Right ventricle myocardium superior (tissue), 1 donor: ENCODE data around the gene MYO7A. TPM values are rescaled to one million over a fixed set of nuclear protein-coding genes. Genes with fewer than 3 reads are reported as not detected.

ENCODE experiments used
- ATAC-seq: fragments of 200-7000 bp; cut with Tn5 transposase; one replicate; pipeline ENCODE4 v1.9.1; 2020; ENCODE audit warnings: mild to moderate bottlenecking; ENCODE audit not compliant: poor library complexity
- DNase-seq: peaks from one replicate; pipeline ENCODE4 v3.0.0-alpha.2; 2020
- intact Hi-C: fragments of 100-400 bp; cut with DNase I; formaldehyde crosslinking; loops from one replicate; pipeline ENCODE4 v1.11.2; 2022
- total RNA-seq: library from RNA; stranded (reverse); fragmentation: NEBNext Ultra II Directional; extraction: Animal tissue kit (Norgen Biotek cat#: 25700); gene quantifications from one replicate; pipeline ENCODE4 v1.2.1, GENCODE V29; 2021
- donor health status: DM: no; HTN: yes; CAD: no; lungs with severe emphysema.

MYO7A gene
- total RNA-seq, 1 donor from 2014 or later = 4.4 TPM

DNA sequence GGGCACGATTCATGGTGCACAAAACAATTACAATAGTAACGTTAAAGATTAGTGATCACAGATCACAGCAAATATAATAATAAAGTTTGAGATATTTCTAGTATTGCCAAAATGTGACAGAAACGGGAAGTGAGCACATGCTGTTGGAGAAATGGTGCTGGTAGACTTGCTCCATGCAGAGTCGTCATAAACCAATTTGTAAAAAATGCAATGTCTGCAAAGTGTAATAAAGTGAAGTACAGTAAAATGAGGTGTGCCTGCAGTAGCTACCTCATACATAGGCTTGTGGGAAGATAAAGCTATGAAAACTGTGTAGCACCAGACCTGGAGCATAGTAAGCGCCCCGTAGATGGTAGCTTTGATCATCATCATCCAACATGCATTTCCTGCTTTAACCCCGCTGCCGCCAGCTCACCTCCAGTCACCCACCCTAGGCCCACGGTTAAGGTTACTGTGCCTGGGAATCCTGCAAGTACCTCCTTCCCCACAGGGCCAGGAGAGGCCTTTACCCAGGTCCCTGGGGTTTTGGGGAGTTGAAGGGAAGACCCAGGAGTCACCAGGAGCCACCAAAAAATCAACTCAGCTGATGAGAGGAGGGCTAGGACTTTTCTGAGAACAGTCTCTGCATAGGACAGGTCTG, 59.2 kb downstream of the MYO7A start:
- DNase-seq = peak; percentile 20
- intact Hi-C loops = no loop called here
- no peak for ATAC-seq

DNA sequence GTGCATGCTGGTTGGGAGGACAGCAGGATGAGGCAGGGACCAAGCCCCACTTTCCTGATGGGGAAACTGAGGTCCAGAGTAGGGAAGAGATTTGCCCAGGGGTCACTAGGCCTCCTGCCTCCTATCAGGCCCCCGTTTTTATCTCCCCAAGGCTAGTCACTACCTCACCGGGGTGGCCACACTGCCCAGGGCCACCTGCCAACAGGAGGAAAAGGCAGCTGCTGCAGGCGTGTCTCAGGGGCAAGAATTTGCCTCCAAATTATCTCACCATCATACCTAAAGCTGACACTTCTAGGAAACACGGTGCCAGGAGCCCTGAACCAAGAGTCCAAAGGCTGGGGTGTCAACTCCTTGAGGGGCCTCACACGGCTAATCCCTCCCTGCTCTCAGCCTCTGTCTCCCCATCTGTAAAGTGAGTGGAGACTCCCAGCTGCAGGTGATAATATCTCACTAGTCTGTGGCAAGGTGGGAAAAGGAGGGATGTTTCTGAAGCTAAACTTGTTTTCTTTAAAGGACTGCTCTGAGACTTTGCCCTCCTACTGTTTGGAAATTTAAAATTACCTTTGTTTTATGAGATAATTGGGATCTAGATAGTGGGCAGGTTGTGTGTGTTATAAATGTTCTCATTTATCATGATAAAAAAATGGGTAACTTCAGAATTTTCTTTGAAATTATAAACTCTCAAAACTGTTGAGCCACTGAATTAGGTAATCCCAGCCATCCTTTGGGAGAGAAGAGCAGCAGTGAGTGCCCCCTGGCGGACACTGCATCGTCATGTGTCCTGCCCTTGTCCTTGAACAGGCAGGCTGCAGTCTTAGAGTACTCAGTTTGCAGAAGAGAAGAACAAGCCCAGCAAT, 60.0 kb downstream of the MYO7A start:
- intact Hi-C loops = loop anchor here (2.0 kb wide), 1 partner anchor 61 kb away; no protein-coding TSS in a partner anchor
- peak; percentile 94 for ATAC-seq
- peak; percentile 92 for DNase-seq

DNA sequence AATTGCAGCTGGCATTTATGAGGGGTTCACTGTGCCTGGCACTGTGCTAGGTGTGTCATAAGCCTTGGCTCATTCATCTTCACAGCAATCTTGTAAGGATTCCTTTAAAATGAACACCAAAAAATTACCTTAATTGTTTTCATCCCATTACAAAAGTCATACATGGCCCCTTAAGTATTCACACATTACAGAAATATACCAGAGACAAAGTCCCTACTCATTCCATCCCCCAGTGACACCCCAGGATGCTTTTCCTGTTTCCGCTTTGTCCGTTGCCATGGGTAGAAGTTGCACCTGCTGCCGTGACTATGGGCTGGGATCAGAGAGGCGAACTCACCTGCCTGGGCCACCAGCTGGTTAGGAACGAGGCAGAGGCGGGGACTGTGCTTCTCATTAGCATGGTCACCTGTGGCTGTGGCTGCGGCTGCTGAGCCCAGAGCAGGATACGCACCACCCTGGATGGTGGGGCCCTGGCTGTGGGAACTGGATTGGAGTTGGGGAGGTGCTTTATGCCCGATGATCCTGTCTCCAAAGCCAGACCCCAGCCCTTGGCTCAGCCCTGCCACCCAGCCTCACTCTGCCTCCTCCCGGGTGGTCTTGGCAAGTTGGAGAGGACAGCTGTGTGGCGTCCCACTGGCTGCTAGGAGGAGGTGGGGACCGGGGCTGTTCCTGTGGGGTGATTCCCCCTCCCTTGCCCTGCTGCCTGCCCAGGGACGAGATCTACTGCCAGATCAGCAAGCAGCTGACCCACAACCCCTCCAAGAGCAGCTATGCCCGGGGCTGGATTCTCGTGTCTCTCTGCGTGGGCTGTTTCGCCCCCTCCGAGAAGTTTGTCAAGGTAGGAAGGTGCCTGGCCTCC, 60.8 kb downstream of the MYO7A start:
- DNase-seq (peak; percentile 37), ATAC-seq (peak; percentile 7)
- intact Hi-C loops = loop anchor here (2.0 kb wide), 1 partner anchor 62 kb away; no protein-coding TSS in a partner anchor

DNA sequence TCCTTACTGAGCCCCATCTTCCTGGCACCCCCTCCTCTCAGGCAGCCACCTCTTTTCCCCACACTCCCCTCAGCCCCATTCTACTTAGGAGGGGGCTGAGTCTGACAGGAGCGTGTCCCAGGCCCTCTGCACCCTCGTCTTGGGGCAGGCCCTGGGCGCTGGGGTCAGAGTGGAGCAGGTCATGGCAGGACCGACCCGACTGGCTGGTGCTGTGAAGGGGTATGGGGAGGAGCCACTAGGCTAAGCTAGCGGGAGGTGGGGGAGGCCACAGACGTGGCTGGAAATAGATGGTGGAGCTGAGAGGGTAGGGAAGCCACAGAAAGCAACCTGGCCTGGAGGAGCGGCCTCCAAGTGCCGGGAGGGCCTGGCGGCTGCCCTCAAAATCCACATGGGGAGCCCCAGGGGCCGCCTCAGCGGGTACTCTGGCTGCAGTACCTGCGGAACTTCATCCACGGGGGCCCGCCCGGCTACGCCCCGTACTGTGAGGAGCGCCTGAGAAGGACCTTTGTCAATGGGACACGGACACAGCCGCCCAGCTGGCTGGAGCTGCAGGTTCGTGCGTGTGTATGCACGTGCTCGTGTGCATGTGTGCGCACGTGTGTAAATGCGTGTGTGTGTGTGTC, 61.7 kb downstream of the MYO7A start:
- intact Hi-C loops = loop anchor here (2.0 to 5.0 kb wide), 2 partner anchors 63 to 358 kb away; no protein-coding TSS in a partner anchor
- ATAC-seq (no peak), DNase-seq (peak; percentile 31)

DNA sequence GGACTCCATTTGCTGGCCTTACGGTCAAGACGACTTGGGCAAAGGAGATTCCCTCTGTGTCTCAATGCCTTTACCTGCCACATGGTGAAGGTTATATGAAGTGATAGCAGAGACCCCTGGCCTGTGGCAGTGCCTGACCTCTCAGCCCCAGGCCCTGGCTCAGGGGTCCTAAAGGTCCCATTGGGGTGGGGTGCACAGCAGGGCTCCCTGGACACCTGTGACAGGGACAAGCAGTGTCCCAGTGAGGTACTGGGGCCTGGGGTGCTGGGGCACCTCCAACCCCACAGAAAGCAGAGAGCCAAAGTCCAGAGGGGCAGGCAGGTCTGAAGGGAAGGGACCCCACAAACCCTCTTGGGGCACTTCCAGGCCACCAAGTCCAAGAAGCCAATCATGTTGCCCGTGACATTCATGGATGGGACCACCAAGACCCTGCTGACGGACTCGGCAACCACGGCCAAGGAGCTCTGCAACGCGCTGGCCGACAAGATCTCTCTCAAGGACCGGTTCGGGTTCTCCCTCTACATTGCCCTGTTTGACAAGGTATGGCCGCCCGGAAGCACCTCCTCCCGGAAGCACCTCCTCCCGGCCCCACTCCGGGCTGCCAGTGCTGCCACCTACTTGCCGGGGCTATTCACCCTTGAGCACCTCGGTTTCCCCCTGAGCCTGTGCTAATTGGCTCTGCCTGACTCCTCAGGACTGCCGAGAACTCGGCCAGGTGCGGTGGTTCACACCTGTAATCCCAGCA, 62.5 kb downstream of the MYO7A start:
- intact Hi-C loops = loop anchor here (5.0 kb wide), 1 partner anchor 357 kb away; no protein-coding TSS in a partner anchor
- DNase-seq = peak; percentile 24
- ATAC-seq = no peak

DNA sequence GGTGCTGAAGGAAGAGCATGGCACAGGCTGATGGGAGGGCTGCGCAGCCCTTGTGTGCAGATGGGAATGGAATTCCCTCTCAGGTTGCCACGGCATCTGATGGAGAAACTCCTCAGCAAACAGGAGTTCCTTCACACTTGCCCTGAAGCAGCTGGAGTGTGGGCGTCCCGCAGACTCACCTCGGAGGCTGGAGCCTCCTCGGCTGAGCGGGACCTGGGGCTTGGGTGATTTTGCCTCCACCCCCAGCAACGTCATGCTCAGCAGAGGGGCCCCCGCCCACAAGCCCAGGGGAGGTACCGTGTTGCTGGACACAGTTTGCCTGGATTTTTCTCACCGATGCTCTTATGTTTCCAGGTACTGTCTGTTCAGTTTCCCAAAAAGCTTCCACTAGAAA, 63.4 kb downstream of the MYO7A start:
- intact Hi-C loops = loop anchor here (5.0 kb wide), 1 partner anchor 356 kb away; no protein-coding TSS in a partner anchor
- DNase-seq (peak; percentile 28), ATAC-seq (no peak)

DNA sequence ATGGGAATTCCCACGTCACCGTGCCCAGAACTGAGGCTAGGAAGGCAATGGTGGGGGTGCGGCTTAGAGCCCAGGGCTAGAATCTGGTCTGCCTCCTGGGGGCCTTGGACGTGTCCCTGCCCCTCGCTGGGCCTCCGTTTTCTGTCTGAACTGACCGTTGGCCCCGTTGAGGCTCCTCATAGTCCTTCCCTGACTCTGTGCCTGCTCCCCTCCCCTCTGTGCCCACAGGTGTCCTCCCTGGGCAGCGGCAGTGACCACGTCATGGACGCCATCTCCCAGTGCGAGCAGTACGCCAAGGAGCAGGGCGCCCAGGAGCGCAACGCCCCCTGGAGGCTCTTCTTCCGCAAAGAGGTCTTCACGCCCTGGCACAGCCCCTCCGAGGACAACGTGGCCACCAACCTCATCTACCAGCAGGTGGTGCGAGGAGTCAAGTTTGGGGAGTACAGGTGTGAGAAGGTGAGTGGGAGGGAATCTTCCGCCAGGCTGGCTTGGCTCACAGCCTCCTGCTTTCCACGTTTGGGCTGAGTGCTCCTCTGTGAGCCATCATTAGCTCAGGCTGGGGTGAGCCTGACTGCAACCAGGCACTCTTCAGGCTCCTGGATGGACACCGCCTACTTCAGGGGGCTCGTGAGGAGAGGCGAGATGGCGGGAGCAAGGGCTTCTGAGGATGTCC, 63.9 kb downstream of the MYO7A start:
- DNase-seq = peak; percentile 49
- intact Hi-C loops = loop anchor here (5.0 kb wide), 1 partner anchor 355 kb away; no protein-coding TSS in a partner anchor
- peak; percentile 17 for ATAC-seq

DNA sequence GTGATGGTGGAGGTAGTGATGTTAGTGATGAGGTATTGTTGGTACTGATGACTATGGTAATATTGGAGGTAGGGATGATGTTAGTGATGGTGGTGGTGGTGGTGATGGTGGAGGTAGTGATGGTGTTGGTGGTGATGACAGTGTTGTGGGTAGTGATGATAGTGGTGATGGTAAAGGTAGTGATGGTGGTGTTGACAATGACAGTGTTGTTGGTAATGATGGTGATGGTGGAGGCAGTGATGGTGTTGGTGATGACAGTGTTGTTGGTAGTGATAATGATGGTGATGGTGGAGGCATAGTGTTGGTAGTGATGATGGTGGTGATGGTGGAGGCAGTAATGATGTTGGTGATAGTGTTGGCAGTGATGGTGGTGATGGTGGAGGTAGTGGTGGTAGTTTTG, 65.1 kb downstream of the MYO7A start:
- intact Hi-C loops = loop anchor here (5.0 kb wide), 1 partner anchor 354 kb away; no protein-coding TSS in a partner anchor
- DNase-seq = no peak
- ATAC-seq = no peak

DNA sequence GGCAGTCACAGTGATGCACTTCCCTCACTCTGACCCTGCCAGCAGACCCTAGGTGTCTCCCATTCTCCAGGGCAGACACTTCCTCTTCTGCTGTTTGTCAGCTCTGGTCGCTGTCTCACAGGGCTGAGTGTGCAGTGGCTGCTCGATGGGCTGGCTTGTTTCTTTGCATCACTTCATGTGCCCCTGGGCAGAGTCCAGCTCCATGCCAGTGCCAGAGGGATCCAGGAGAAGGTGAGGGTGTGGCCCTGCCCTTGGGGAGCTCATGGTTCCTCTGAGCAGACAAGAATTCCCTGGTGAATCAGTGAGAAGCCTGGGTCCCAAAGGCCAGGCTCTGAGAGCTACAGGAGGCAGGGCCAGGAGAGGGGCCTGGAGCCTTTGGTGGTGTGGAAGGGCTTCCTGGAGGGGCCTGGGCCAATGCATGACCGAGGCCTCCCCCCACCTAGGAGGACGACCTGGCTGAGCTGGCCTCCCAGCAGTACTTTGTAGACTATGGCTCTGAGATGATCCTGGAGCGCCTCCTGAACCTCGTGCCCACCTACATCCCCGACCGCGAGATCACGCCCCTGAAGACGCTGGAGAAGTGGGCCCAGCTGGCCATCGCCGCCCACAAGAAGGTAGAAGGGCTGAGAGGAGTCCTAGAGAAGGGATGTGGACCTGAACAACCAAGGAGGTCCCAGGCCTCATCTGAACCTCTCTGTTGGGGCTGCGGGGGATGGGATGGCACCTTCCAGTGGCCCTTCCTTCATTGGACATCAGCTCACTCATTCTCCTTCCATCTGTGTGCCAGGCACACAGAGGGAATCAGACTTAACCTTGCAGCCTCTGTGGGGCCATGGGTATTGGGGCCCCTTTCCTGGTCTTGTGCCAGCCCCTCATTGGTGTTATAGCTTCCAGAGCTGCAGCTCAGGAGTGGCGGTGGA, 66.1 kb downstream of the MYO7A start:
- intact Hi-C loops = loop anchor here (5.0 kb wide), 1 partner anchor 353 kb away; no protein-coding TSS in a partner anchor
- DNase-seq (peak; percentile 27), ATAC-seq (no peak)

DNA sequence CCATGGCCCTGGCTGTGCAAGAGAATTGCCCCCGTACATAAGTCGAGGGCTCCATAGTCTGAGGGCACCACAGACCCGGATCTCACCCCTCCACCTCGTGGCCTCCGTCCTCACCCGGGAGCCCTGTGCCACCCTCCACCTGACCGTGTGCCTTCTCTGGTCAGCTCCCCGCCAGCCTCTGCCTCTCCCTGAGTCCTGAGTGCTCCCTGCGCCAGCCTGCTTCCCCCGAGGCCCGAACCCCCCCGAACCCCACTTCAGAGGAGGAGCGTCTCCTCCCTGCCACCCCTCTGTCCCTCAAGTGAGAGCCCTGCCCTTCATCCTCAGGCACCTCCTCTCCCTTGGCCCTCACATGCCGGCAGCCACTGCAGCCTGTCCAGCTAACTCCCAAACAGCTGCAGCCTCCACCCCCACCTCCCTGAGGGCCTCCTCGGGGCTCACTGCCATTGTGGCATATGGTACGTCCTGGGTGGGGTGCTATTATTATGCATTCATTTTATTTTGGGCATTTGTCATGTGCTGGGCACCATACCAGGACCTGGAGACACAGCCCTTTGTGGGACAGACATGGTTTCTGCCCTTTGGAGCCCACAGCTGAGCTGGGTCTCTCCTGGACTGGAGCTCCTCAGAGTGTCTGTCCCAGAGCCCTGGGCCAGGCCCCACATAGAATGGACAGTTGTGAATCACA, 67.2 kb downstream of the MYO7A start:
- DNase-seq = peak; percentile 39
- ATAC-seq = peak; percentile 50
- intact Hi-C loops = no loop called here

DNA sequence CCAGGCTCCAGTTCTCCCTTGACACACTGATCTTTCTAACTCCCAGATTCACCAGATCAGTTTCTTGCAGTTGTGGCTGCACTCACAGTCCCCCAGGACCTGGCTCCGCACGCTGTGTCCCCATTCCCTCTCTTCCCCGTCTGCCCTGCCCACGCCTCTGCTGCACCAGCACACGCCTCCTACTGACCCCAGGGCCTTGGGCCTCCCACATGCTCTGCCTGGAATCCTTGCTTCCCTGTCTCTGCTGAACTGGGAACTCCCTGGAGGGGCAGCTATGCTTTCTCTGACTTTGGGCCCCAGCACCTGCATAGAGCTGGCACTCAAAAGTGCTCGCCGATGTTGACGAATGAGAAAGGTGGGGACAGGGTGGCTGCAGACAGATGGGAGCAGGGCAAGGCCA, 68.9 kb downstream of the MYO7A start:
- intact Hi-C loops = no loop called here
- DNase-seq = peak; percentile 23

DNA sequence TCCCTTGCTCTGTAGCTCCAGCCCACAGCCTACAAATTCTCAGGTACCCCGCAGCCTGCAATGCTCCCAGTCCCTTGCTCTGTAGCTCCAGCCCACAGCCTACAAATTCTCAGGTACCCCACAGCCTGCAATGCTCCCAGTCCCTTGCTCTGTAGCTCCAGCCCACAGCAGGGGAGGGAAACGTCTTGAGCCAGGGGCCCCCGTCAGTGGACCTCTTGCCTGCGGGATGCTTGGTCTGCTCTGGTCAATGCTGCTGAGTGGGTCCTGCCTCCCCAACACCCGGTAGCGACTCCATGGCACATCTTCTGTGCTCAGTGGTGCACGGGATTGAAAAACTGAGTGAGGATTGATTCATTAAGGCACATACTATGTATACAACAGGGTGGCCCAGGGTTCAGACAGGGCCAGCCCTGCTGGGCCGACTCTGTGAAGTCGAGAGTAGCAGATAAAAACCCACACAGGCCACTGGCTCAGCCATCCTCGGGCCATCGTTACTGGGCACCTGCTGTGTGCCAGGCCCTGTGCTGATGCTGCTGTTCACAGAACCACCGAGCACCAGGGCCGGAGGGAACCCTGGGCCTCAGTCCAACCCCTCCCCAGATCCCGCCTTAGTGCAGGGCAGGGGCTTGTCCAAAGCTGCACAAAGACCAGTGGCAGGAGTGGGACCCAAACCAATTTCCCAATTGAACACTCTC, 69.7 kb downstream of the MYO7A start:
- intact Hi-C loops = no loop called here
- DNase-seq = peak; percentile 22
- no peak for ATAC-seq

More for the DNA sequence above, 68.9 kb downstream of the MYO7A start:
- ATAC-seq = no peak

DNA sequence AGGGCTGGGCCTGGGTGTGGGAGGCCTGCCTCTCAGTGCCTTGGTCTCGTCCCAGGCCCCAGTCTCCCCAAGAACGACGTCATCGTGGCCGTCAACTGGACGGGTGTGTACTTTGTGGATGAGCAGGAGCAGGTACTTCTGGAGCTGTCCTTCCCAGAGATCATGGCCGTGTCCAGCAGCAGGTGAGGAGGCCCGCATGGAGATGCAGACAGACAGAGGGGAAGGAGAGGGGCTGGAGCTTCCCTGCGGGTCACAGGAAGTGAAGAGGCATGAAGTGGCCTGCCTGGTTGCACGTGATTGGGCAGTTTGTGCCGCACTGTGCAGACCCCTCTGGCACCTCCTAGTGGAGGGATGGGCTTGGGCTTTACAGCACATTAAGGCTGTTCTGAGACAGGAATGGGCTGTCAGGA, 70.4 kb downstream of the MYO7A start:
- intact Hi-C loops = no loop called here
- ATAC-seq = no peak
- peak; percentile 27 for DNase-seq

DNA sequence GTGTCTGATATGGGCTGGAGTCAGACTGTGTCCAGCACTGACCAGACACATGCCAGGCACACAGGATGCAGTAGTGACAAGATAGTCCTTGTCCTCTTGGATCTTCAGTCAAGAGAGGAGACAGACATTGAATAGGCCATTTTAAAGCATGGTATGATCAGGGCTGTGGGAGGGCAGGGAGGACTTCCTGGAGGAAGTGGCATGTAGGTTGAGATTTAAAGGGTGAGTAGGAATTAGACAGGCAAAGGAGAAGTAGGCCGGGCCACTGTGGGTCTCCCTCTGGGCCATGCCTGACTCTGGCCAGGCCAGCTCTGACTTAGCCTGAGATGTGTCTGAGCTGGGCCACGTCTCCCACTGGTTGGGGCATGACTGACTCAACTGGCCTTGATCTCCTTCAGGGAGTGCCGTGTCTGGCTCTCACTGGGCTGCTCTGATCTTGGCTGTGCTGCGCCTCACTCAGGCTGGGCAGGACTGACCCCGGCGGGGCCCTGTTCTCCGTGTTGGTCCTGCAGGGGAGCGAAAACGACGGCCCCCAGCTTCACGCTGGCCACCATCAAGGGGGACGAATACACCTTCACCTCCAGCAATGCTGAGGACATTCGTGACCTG, 71.2 kb downstream of the MYO7A start:
- no peak for ATAC-seq
- peak; percentile 5 for DNase-seq
- intact Hi-C loops = no loop called here
